Panc1 (cell line): Measurements from ENCODE around the gene SPEM1. TPM values are rescaled to one million over a fixed set of nuclear protein-coding genes. Genes with fewer than 3 reads are reported as not detected.
"Not testable (repeated sequence)": the region's sequence is repeated elsewhere in the genome, so short reads cannot be mapped to it uniquely, and the experiment has no call there.

ENCODE experiments used
- ATAC-seq: fragments of 200-7000 bp; cut with Tn5 transposase; 2 replicates; pipeline ENCODE4 v1.9.1; 2020; ENCODE audit warnings: mild to moderate bottlenecking, moderate library complexity
- BruUV-seq: library from RNA; stranded (reverse); fragments of 400-500 nt; replicated peaks from 2 replicates; lab custom pipeline; 2021; lab: Mats Ljungman, UMichigan
- CTCF ChIA-PET: fragments of 300-600 bp; sonication (Branson Sonifier 250); formaldehyde crosslinking; loops from one replicate; lab custom pipeline; 2022; ENCODE audit warnings: antibody characterized with exemption; lab: Charles Lee
- POLR2A ChIA-PET: fragments of 300-600 bp; sonication (Branson Sonifier 250); formaldehyde crosslinking; loops from one replicate; lab custom pipeline; 2022; ENCODE audit warnings: antibody characterized with exemption; lab: Charles Lee
- DNase-seq: peaks from one replicate; pipeline ENCODE4 v3.0.0-alpha.2; 2010; ENCODE audit warnings: low read depth, low spot score
- H3K27ac ChIP-seq: 2 replicates; pipeline ENCODE4 v1.5.1; 2011; ENCODE audit warnings: mild to moderate bottlenecking, low read length, inconsistent platforms
- H3K27me3 ChIP-seq: fragments of 200-500 bp; sonication (Bioruptor generic); 2 replicates; pipeline ENCODE4 v1.6.0; 2014; ENCODE audit warnings: low read length, inconsistent platforms; ENCODE audit not compliant: control insufficient read depth, insufficient read depth
- H3K36me3 ChIP-seq: fragments of 200-500 bp; sonication (Bioruptor generic); 2 replicates; pipeline ENCODE4 v1.5.1; 2014; ENCODE audit warnings: inconsistent platforms, mild to moderate bottlenecking, low read length, moderate library complexity; ENCODE audit not compliant: control insufficient read depth, insufficient read depth
- H3K4me1 ChIP-seq: 2 replicates; pipeline ENCODE4 v1.5.1; 2011; ENCODE audit warnings: inconsistent platforms, mild to moderate bottlenecking, low read length, moderate library complexity; ENCODE audit not compliant: control insufficient read depth, insufficient read depth
- H3K4me3 ChIP-seq, 2 experiments: 2 replicates each; pipeline ENCODE4 v1.5.1; 2011 to 2012; ENCODE audit warnings: low read depth in 2 of 2, low read length in 2 of 2, mild to moderate bottlenecking in 2 of 2, inconsistent platforms in 1 of 2, moderate library complexity in 1 of 2
- H3K9me3 ChIP-seq: fragments of 200-500 bp; sonication (Bioruptor generic); 2 replicates; pipeline ENCODE4 v1.5.1; 2014; ENCODE audit warnings: low read depth, mild to moderate bottlenecking, inconsistent platforms, low read length, moderate library complexity; ENCODE audit not compliant: control insufficient read depth, insufficient read depth
- in situ Hi-C: cut with HindIII; loops from 2 replicates; pipeline ENCODE4 v1.10.0; 2016; ENCODE audit warnings: low sequenced_read_pairs, low pct_unique_long_range_greater_than_20kb
- intact Hi-C: fragments of 100-400 bp; cut with micrococcal nuclease; formaldehyde crosslinking; loops from one replicate; pipeline ENCODE4 v1.10.0; 2022; ENCODE audit not compliant: unreplicated experiment
- total RNA-seq: library from RNA; stranded (reverse); gene quantifications from one replicate; pipeline ENCODE4 v1.2.1, GENCODE V29; 2021; ENCODE audit not compliant: unreplicated experiment

Gene SPEM1
- total RNA-seq, 1 experiment from 2014 or later = not detected

- CTCF ChIA-PET, H3K9me3 ChIP-seq, H3K4me3 ChIP-seq, H3K27ac ChIP-seq, BruUV-seq, H3K36me3 ChIP-seq, ATAC-seq, DNase-seq, intact Hi-C loops, in situ Hi-C loops, POLR2A ChIA-PET, H3K27me3 ChIP-seq: not testable (repeated sequence)
- H3K4me1 ChIP-seq = peaks cover 24% of the 10 kb centered on the region
Measured at GRCh38 chr17:7470457-7470973, 50.4 kb downstream of the SPEM1 start.

Other genes with a start within 250 kb of the SPEM1 start
- gene ASGR1, start 241.0 kb upstream of the SPEM1 start, total RNA-seq = 1.3 TPM
- gene DLG4, start 200.5 kb upstream of the SPEM1 start, total RNA-seq = 32.4 TPM
- 305 TPM for gene ACADVL, start 200.4 kb upstream of the SPEM1 start, total RNA-seq
- 84.2 TPM for gene DVL2, start 185.8 kb upstream of the SPEM1 start, total RNA-seq
- 69.3 TPM for gene PHF23, start 180.9 kb upstream of the SPEM1 start, total RNA-seq
- 289 TPM for gene GABARAP, start 177.9 kb upstream of the SPEM1 start, total RNA-seq
- gene CTDNEP1, start 168.6 kb upstream of the SPEM1 start, total RNA-seq = 132 TPM
- gene ELP5, start 168.1 kb upstream of the SPEM1 start, total RNA-seq = 89.5 TPM
- 43.1 TPM for gene CLDN7, start 157.8 kb upstream of the SPEM1 start, total RNA-seq
- gene SLC2A4, start 138.6 kb upstream of the SPEM1 start, total RNA-seq = 0.31 TPM
- gene YBX2, start 125.7 kb upstream of the SPEM1 start, total RNA-seq = 54.9 TPM
- 728 TPM for gene EIF5A, start 112.7 kb upstream of the SPEM1 start, total RNA-seq
- gene GPS2, start 105.0 kb upstream of the SPEM1 start, total RNA-seq = 96.6 TPM
- 58.9 TPM for gene NEURL4, start 91.0 kb upstream of the SPEM1 start, total RNA-seq
- gene ACAP1, start 83.8 kb upstream of the SPEM1 start, total RNA-seq = 2.7 TPM
- gene KCTD11, start 68.2 kb upstream of the SPEM1 start, total RNA-seq = 11.0 TPM
- gene TMEM95, start 65.2 kb upstream of the SPEM1 start, total RNA-seq = not detected
- 6.2 TPM for gene TNK1, start 39.2 kb upstream of the SPEM1 start, total RNA-seq
- 32.0 TPM for gene PLSCR3, start 25.8 kb upstream of the SPEM1 start, total RNA-seq
- 35.8 TPM for gene TMEM256, start 16.2 kb upstream of the SPEM1 start, total RNA-seq
- gene NLGN2, start 12.5 kb upstream of the SPEM1 start, total RNA-seq = 33.6 TPM
- gene SPEM2, start 5.3 kb downstream of the SPEM1 start, total RNA-seq = not detected
- not detected for gene SPEM3, start 8.5 kb downstream of the SPEM1 start, total RNA-seq
- gene TMEM102, start 15.1 kb downstream of the SPEM1 start, total RNA-seq = 8.5 TPM
- gene FGF11, start 19.2 kb downstream of the SPEM1 start, total RNA-seq = 4.4 TPM
- 14.3 TPM for gene CHRNB1, start 24.7 kb downstream of the SPEM1 start, total RNA-seq
- 24.9 TPM for gene ZBTB4, start 59.3 kb downstream of the SPEM1 start, total RNA-seq
- gene SLC35G6, start 61.1 kb downstream of the SPEM1 start, total RNA-seq = not detected
- gene POLR2A, start 64.0 kb downstream of the SPEM1 start, total RNA-seq = 181 TPM
- 12.6 TPM for gene TNFSF12, start 128.7 kb downstream of the SPEM1 start, total RNA-seq
- 2.3 TPM for gene TNFSF13, start 138.4 kb downstream of the SPEM1 start, total RNA-seq
- 63.7 TPM for gene SENP3, start 141.6 kb downstream of the SPEM1 start, total RNA-seq
- 51.6 TPM for gene CD68, start 159.3 kb downstream of the SPEM1 start, total RNA-seq
- 47.1 TPM for gene MPDU1, start 163.5 kb downstream of the SPEM1 start, total RNA-seq
- 0.33 TPM for gene SOX15, start 169.8 kb downstream of the SPEM1 start, total RNA-seq
- 39.7 TPM for gene FXR2, start 194.6 kb downstream of the SPEM1 start, total RNA-seq
- gene SAT2, start 207.5 kb downstream of the SPEM1 start, total RNA-seq = 74.8 TPM
- 1.2 TPM for gene SHBG, start 209.8 kb downstream of the SPEM1 start, total RNA-seq
- gene ATP1B2, start 230.6 kb downstream of the SPEM1 start, total RNA-seq = 0.08 TPM